ENCODE measurements around the gene MRM2. TPM values are rescaled to one million over a fixed set of nuclear protein-coding genes. Genes with fewer than 3 reads are reported as not detected.

MRM2 gene
- total and polyA plus RNA-seq, 4 donors = 9.7 to 14.9 (median 11.8) TPM

DNA sequence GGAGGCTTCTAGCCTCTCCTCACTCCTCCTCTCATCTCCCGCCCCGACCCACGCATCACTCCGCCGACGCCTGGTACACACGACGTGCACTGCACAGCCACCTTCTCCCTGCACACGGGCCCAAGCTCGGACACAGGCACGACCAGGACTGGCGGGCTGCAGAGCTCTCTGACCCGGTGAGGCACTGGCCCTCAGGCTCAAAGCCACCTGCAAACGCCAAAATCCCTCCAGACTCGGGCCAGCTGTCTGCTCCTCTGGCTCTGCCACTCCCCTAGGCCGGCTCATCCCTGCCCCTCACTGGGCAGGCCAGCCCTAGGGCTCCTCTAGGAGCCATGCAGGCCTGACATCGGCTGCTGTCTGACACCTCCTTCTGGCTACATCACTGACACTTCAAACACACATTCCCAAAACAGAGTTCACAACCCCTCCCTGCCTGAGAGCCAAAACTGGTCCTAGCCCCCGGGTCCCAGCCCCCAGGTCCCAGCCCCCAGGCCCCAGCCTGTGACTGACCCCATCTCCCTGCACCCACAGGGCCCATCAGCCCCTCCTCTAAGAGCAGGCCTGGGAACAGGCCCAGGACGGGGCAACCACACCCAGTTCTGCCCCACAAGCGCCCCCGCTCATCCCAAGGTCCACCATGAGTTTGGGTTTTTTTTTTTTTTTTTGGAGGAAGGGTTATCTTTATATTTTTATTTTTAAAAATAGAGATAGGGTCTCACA lies 44.4 kb downstream of the MRM2 start:
- Histone ChIP-seq H3K4me1 (ENCODE audit: control insufficient read depth in 4 of 4, insufficient read depth in 4 of 4, low read length in 3 of 4) (no peaks in the 10 kb centered on the region), H3K27ac (ENCODE audit: low read depth in 1 of 2, low read length in 2 of 2) (no peak overlapping the region), H3K9ac (ENCODE audit: low read depth in 1 of 2, low read length in 2 of 2) (no peak overlapping the region), H3K36me3 (ENCODE audit: control insufficient read depth in 4 of 4, insufficient read depth in 3 of 4, low read depth in 1 of 4, low read length in 3 of 4) (peaks cover 4 to 12% (median 5%) of the 10 kb centered on the region in 4 donors), H3K27me3 (ENCODE audit: control insufficient read depth in 4 of 4, insufficient read depth in 4 of 4, low read length in 3 of 4) (no peaks in the 10 kb centered on the region), H3K9me3 (ENCODE audit: control insufficient read depth in 4 of 4, low read length in 3 of 4) (peaks cover 0 to 5% (median 3%) of the 10 kb centered on the region in 4 donors), H3K4me3 (ENCODE audit: low read depth in 1 of 3, low read length in 3 of 3) (no peak overlapping the region)
- 95% methylated on average over 21 of the region's 21 CpGs for WGBS
- TF ChIP-seq RXRA (IDR thresholded peaks at IDR 0.05) (no peak), FOXA2 (IDR thresholded peaks at IDR 0.05) (no peak), SP1 (IDR thresholded peaks at IDR 0.05) (no peak), HNF4A (conservative IDR thresholded peaks at IDR 0.05) (no peak), CTCF (IDR thresholded peaks at IDR 0.05; ENCODE audit: low read depth, low read length, missing input control) (no peak), TAF1 (conservative IDR thresholded peaks at IDR 0.05) (no peak), GABPA (IDR thresholded peaks at IDR 0.05 in 1 of 2, conservative IDR thresholded peaks at IDR 0.05 in 1 of 2) (no peak), ZBTB33 (IDR thresholded peaks at IDR 0.05) (no peak), FOXA1 (IDR thresholded peaks at IDR 0.05) (no peak), ATF3 (IDR thresholded peaks at IDR 0.05) (no peak), JUND (IDR thresholded peaks at IDR 0.05) (no peak), RAD21 (IDR thresholded peaks at IDR 0.05) (no peak), NR2F2 (IDR thresholded peaks at IDR 0.05) (no peak), HNF4G (IDR thresholded peaks at IDR 0.05) (no peak), EGR1 (IDR thresholded peaks at IDR 0.05; ENCODE audit: low read depth in 2 of 2) (no peak), YY1 (IDR thresholded peaks at IDR 0.05) (no peak), MAX (IDR thresholded peaks at IDR 0.05) (no peak)
- TF ChIP-seq, protein P1, sequence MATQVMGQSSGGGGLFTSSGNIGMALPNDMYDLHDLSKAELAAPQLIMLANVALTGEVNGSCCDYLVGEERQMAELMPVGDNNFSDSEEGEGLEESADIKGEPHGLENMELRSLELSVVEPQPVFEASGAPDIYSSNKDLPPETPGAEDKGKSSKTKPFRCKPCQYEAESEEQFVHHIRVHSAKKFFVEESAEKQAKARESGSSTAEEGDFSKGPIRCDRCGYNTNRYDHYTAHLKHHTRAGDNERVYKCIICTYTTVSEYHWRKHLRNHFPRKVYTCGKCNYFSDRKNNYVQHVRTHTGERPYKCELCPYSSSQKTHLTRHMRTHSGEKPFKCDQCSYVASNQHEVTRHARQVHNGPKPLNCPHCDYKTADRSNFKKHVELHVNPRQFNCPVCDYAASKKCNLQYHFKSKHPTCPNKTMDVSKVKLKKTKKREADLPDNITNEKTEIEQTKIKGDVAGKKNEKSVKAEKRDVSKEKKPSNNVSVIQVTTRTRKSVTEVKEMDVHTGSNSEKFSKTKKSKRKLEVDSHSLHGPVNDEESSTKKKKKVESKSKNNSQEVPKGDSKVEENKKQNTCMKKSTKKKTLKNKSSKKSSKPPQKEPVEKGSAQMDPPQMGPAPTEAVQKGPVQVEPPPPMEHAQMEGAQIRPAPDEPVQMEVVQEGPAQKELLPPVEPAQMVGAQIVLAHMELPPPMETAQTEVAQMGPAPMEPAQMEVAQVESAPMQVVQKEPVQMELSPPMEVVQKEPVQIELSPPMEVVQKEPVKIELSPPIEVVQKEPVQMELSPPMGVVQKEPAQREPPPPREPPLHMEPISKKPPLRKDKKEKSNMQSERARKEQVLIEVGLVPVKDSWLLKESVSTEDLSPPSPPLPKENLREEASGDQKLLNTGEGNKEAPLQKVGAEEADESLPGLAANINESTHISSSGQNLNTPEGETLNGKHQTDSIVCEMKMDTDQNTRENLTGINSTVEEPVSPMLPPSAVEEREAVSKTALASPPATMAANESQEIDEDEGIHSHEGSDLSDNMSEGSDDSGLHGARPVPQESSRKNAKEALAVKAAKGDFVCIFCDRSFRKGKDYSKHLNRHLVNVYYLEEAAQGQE (IDR thresholded peaks at IDR 0.05) = no peak
- no peak for DNase-seq (ENCODE audit: low spot score)
